ENCODE results near the gene TMC6. TPM values are rescaled to one million over a fixed set of nuclear protein-coding genes. Genes with fewer than 3 reads are reported as not detected.
"Not testable (repeated sequence)": the region's sequence is repeated elsewhere in the genome, so short reads cannot be mapped to it uniquely, and the experiment has no call there.

The TMC6 gene
- total RNA-seq, 1 donor from 2014 or later, result 64.8 TPM

GRCh38 chr17:78088529-78088928, 40.0 kb downstream of the TMC6 start:
- Histone ChIP-seq H3K27ac (no peak overlapping the region), H3K4me1 (no peaks in the 10 kb centered on the region), H3K36me3 (peaks cover 4 to 62% of the 10 kb centered on the region in 2 donors), H3K9me3 (no peaks in the 10 kb centered on the region), H3K4me3 (no peak overlapping the region), H3K27me3 (no peaks in the 10 kb centered on the region)
- DNase-seq (ENCODE audit: extremely low spot score in 2 of 2), result no peak
- TF ChIP-seq POLR2A (IDR thresholded peaks at IDR 0.05), result no peak
- TF ChIP-seq POLR2AphosphoS5 (IDR thresholded peaks at IDR 0.05; ENCODE audit: insufficient read depth in 1 of 2, low read depth in 1 of 2), result no peak
- TF ChIP-seq, protein P1, sequence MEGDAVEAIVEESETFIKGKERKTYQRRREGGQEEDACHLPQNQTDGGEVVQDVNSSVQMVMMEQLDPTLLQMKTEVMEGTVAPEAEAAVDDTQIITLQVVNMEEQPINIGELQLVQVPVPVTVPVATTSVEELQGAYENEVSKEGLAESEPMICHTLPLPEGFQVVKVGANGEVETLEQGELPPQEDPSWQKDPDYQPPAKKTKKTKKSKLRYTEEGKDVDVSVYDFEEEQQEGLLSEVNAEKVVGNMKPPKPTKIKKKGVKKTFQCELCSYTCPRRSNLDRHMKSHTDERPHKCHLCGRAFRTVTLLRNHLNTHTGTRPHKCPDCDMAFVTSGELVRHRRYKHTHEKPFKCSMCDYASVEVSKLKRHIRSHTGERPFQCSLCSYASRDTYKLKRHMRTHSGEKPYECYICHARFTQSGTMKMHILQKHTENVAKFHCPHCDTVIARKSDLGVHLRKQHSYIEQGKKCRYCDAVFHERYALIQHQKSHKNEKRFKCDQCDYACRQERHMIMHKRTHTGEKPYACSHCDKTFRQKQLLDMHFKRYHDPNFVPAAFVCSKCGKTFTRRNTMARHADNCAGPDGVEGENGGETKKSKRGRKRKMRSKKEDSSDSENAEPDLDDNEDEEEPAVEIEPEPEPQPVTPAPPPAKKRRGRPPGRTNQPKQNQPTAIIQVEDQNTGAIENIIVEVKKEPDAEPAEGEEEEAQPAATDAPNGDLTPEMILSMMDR (IDR thresholded peaks at IDR 0.05), result no peak
- intact Hi-C loops (cut with DNase I), result no loop called here

- intact Hi-C loops (cut with DNase I), result no loop called here
- no peak overlapping the region for H3K4me3 ChIP-seq
- DNase-seq (ENCODE audit: extremely low spot score in 2 of 2), result no peak
These were observed 41.8 kb downstream of the TMC6 start for GRCh38 chr17:78086740-78087139.

GRCh38 chr17:78082988-78083387, 45.6 kb downstream of the TMC6 start:
- Histone ChIP-seq H3K27me3 (no peaks in the 10 kb centered on the region), H3K36me3 (peaks cover 0 to 54% of the 10 kb centered on the region in 2 donors), H3K27ac (no peak overlapping the region), H3K9me3 (no peaks in the 10 kb centered on the region), H3K4me3 (no peak overlapping the region), H3K4me1 (no peaks in the 10 kb centered on the region)
- DNase-seq (ENCODE audit: extremely low spot score in 2 of 2), result no peak
- intact Hi-C loops (cut with DNase I), result no loop called here
- TF ChIP-seq POLR2AphosphoS5 (IDR thresholded peaks at IDR 0.05; ENCODE audit: insufficient read depth in 1 of 2, low read depth in 1 of 2) (no peak), POLR2A (IDR thresholded peaks at IDR 0.05) (no peak)
- TF ChIP-seq, protein P1 (IDR thresholded peaks at IDR 0.05), result no peak

More at GRCh38 chr17:78086740-78087139, 41.8 kb downstream of the TMC6 start:
- H3K9me3 ChIP-seq, result no peaks in the 10 kb centered on the region
- TF ChIP-seq POLR2AphosphoS5 (IDR thresholded peaks at IDR 0.05; ENCODE audit: insufficient read depth in 1 of 2, low read depth in 1 of 2) (no peak), POLR2A (IDR thresholded peaks at IDR 0.05) (no peak)
- TF ChIP-seq, protein P1 (IDR thresholded peaks at IDR 0.05), result no peak
- no peak overlapping the region for H3K27ac ChIP-seq
- H3K27me3 ChIP-seq, result no peaks in the 10 kb centered on the region
- H3K36me3 ChIP-seq, result peaks cover 4 to 56% of the 10 kb centered on the region in 2 donors
- no peaks in the 10 kb centered on the region for H3K4me1 ChIP-seq

DNA sequence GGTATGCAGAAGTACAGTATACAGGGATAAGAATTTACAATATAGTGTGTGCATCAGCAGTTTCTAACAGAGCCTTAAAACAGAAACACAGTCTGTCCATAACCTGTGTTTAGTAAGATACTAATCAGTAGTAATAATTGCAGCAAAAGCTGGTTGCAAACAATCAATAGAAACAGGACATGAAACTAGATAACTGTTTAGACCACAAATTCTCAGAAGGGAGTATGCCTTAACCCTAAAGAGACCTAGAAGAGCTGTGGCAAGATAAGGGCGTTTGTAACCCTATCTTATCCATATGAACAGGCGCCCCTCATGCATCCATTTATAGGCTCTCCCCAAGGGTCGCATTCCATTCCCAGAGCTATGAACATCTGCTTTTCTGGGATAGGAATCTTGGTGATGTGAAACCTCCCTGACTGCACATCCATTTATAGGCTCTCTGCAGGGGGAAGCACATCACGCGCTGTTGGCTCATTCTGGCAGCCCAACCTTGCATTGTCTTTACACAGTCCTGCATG, 46.1 kb downstream of the TMC6 start:
- H3K9me3 ChIP-seq; H3K27me3 ChIP-seq; intact Hi-C loops (cut with DNase I); H3K27ac ChIP-seq; H3K4me3 ChIP-seq; H3K4me1 ChIP-seq; DNase-seq (ENCODE audit: extremely low spot score in 2 of 2): not testable (repeated sequence)
- H3K36me3 ChIP-seq, result peaks cover 4 to 53% of the 10 kb centered on the region in 2 donors

DNA sequence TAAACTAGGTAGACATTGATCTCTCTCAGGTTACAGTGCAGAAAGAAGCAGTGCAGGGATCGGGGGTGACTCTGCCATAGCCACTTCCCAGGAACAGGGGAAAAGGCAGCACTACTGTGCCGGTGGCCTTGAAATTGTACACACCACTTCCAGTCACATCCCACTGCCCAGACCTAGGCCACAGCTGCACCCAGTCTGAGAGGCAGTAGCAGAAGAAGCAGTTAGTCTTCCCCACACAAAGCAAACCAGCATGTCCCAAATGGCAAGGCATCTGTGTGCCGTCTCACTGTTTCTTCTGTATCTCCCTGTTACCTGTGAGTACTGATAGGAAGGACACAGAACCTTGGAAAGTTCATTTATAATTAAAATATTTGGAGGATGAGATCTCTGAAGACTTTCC, 47.0 kb downstream of the TMC6 start:
- intact Hi-C loops (cut with DNase I), result no loop called here
- no peak for DNase-seq (ENCODE audit: extremely low spot score in 2 of 2)
- Histone ChIP-seq H3K4me3 (no peak overlapping the region), H3K4me1 (no peaks in the 10 kb centered on the region), H3K27me3 (no peaks in the 10 kb centered on the region), H3K36me3 (peaks cover 4 to 53% of the 10 kb centered on the region in 2 donors), H3K9me3 (no peaks in the 10 kb centered on the region), H3K27ac (no peak overlapping the region)
- TF ChIP-seq POLR2A (IDR thresholded peaks at IDR 0.05), result no peak
- TF ChIP-seq, protein P1 (IDR thresholded peaks at IDR 0.05), result no peak
- TF ChIP-seq POLR2AphosphoS5 (IDR thresholded peaks at IDR 0.05; ENCODE audit: insufficient read depth in 1 of 2, low read depth in 1 of 2), result no peak

Measured in vagina (tissue), 2 donors.